Measurements from ENCODE around the gene SLC7A14.

- TF ChIP-seq CTCF (conservative IDR thresholded peaks at IDR 0.05; ENCODE audit: low read length) (no peak), EZH2phosphoT487 (IDR thresholded peaks at IDR 0.05; ENCODE audit: borderline replicate concordance) (no peak)
Measured at GRCh38 chr3:170524073-170524472, 61.8 kb downstream of the SLC7A14 start.
